H9 (cell line): ENCODE measurements around the gene CTIF. TPM values are rescaled to one million over a fixed set of nuclear protein-coding genes. Genes with fewer than 3 reads are reported as not detected.

Source experiments
- DNase-seq: peaks from one replicate; pipeline ENCODE4 v3.0.0-alpha.2; 2017
- H2AFZ ChIP-seq: one replicate; pipeline ENCODE4 v1.6.1; 2013; ENCODE audit warnings: mild to moderate bottlenecking, low read length, control low read depth, moderate library complexity
- H2AK5ac ChIP-seq: 2 replicates; pipeline ENCODE4 v1.6.1; 2013; ENCODE audit warnings: low read length, control low read depth, mixed read lengths; ENCODE audit not compliant: insufficient read length
- H2BK120ac ChIP-seq: one replicate; pipeline ENCODE4 v1.6.1; 2013; ENCODE audit warnings: low read depth, mild to moderate bottlenecking, low read length, control low read depth, inconsistent platforms; ENCODE audit not compliant: poor library complexity, severe bottlenecking
- H2BK12ac ChIP-seq: 2 replicates; pipeline ENCODE4 v1.6.1; 2013; ENCODE audit warnings: low read length, control low read depth, mixed read lengths, low read depth; ENCODE audit not compliant: insufficient read length
- H2BK15ac ChIP-seq: 2 replicates; pipeline ENCODE4 v1.6.1; 2013; ENCODE audit warnings: low read depth, low read length, control low read depth
- H2BK20ac ChIP-seq: one replicate; pipeline ENCODE4 v1.6.1; 2013; ENCODE audit warnings: low read depth, mild to moderate bottlenecking, low read length, control low read depth, inconsistent platforms; ENCODE audit not compliant: poor library complexity, severe bottlenecking
- H2BK5ac ChIP-seq: 2 replicates; pipeline ENCODE4 v1.6.1; 2013; ENCODE audit warnings: low read length, control low read depth, mixed read lengths; ENCODE audit not compliant: insufficient read length
- H3K14ac ChIP-seq: 2 replicates; pipeline ENCODE4 v1.6.1; 2013; ENCODE audit warnings: low read length, control low read depth; ENCODE audit not compliant: insufficient read depth
- H3K18ac ChIP-seq: 2 replicates; pipeline ENCODE4 v1.6.1; 2013; ENCODE audit warnings: low read depth, mild to moderate bottlenecking, mixed read lengths, low read length, control low read depth; ENCODE audit not compliant: insufficient read length
- H3K23ac ChIP-seq: 2 replicates; pipeline ENCODE4 v1.6.1; 2013; ENCODE audit warnings: low read length, control low read depth, mixed read lengths, low read depth; ENCODE audit not compliant: insufficient read length
- H3K23me2 ChIP-seq: 2 replicates; pipeline ENCODE4 v1.6.1; 2013; ENCODE audit warnings: low read depth, mild to moderate bottlenecking, mixed read lengths, low read length, control low read depth; ENCODE audit not compliant: insufficient read length, poor library complexity, severe bottlenecking
- H3K27ac ChIP-seq: 2 replicates; pipeline ENCODE4 v1.5.1; 2013; ENCODE audit warnings: low read length, control low read depth, mixed read lengths, low read depth; ENCODE audit not compliant: insufficient read length
- H3K27me3 ChIP-seq: 2 replicates; pipeline ENCODE4 v1.6.1; 2013; ENCODE audit warnings: low read length, control low read depth, inconsistent platforms; ENCODE audit not compliant: insufficient read depth
- H3K4ac ChIP-seq: 2 replicates; pipeline ENCODE4 v1.6.1; 2013; ENCODE audit warnings: low read depth, mild to moderate bottlenecking, control low read depth, inconsistent platforms, low read length, moderate library complexity
- H3K4me1 ChIP-seq: 2 replicates; pipeline ENCODE4 v1.6.1; 2013; ENCODE audit warnings: low read length, control low read depth, inconsistent platforms; ENCODE audit not compliant: insufficient read depth
- H3K4me2 ChIP-seq: 2 replicates; pipeline ENCODE4 v1.6.1; 2013; ENCODE audit warnings: low read length, control low read depth, mixed read lengths; ENCODE audit not compliant: insufficient read length, insufficient read depth
- H3K56ac ChIP-seq: 2 replicates; pipeline ENCODE4 v1.6.1; 2013; ENCODE audit warnings: low read depth, mild to moderate bottlenecking, mixed read lengths, low read length, control low read depth; ENCODE audit not compliant: insufficient read length
- H3K79me1 ChIP-seq: 2 replicates; pipeline ENCODE4 v1.6.1; 2013; ENCODE audit warnings: low read depth, mild to moderate bottlenecking, moderate library complexity, low read length, control low read depth, inconsistent platforms; ENCODE audit not compliant: insufficient read depth, poor library complexity, severe bottlenecking
- H3K79me2 ChIP-seq: 2 replicates; pipeline ENCODE4 v1.6.1; 2013; ENCODE audit warnings: low read length, control low read depth, inconsistent platforms; ENCODE audit not compliant: insufficient read depth
- H3K9ac ChIP-seq: 2 replicates; pipeline ENCODE4 v1.6.1; 2013; ENCODE audit warnings: low read length, control low read depth, mixed read lengths; ENCODE audit not compliant: insufficient read length; ENCODE audit errors: extremely low read depth
- H3K9me3 ChIP-seq: one replicate; pipeline ENCODE4 v1.6.1; 2013; ENCODE audit warnings: low read depth, low read length, inconsistent platforms; ENCODE audit not compliant: control insufficient read depth
- H3T11ph ChIP-seq: one replicate; pipeline ENCODE4 v1.6.1; 2013; ENCODE audit warnings: mild to moderate bottlenecking, low read length, control low read depth, inconsistent platforms
- H4K20me1 ChIP-seq: one replicate; pipeline ENCODE4 v1.6.1; 2013; ENCODE audit not compliant: control insufficient read depth, insufficient read length, insufficient read depth
- H4K5ac ChIP-seq: 2 replicates; pipeline ENCODE4 v1.6.1; 2013; ENCODE audit warnings: low read depth, mild to moderate bottlenecking, mixed read lengths, low read length, control low read depth; ENCODE audit not compliant: insufficient read length
- H4K8ac ChIP-seq: replicated peaks from 2 replicates; pipeline ENCODE4 v1.6.1; 2013; ENCODE audit warnings: low read length, control low read depth, mixed read lengths, low read depth; ENCODE audit not compliant: insufficient read length
- H4K91ac ChIP-seq: 2 replicates; pipeline ENCODE4 v1.6.1; 2013; ENCODE audit warnings: low read depth, mild to moderate bottlenecking, moderate library complexity, mixed read lengths, low read length, control low read depth; ENCODE audit not compliant: insufficient read length
- H3K27ac Mint-ChIP-seq, 3 experiments: 2 replicates in 2 of 3; 3 replicates in 1 of 3; pipeline ENCODE4 v1.8.0; 2020 to 2021; ENCODE audit warnings: mixed read lengths in 3 of 3, mild to moderate bottlenecking in 1 of 3, moderate library complexity in 1 of 3
- H3K27me3 Mint-ChIP-seq: 2 replicates; pipeline ENCODE4 v1.8.0; 2021; ENCODE audit warnings: low read depth, mild to moderate bottlenecking, moderate library complexity, mixed read lengths
- H3K36me3 Mint-ChIP-seq, 3 experiments: 2 replicates in 2 of 3; 3 replicates in 1 of 3; pipeline ENCODE4 v1.8.0; 2020 to 2021; ENCODE audit warnings: low read depth in 3 of 3, mixed read lengths in 3 of 3; ENCODE audit not compliant: insufficient read depth in 1 of 3
- H3K4me1 Mint-ChIP-seq, 2 experiments: 2 replicates each; pipeline ENCODE4 v1.8.0; 2020; ENCODE audit warnings: mixed read lengths in 2 of 2
- H3K4me3 Mint-ChIP-seq, 2 experiments: 2 replicates in 1 of 2; 3 replicates in 1 of 2; pipeline ENCODE4 v1.8.0; 2020 to 2021; ENCODE audit warnings: mild to moderate bottlenecking in 2 of 2, mixed read lengths in 2 of 2, moderate library complexity in 1 of 2
- H3K9me3 Mint-ChIP-seq, 2 experiments: 2 replicates in 1 of 2; 3 replicates in 1 of 2; pipeline ENCODE4 v1.8.0; 2020; ENCODE audit warnings: mild to moderate bottlenecking in 2 of 2, mixed read lengths in 2 of 2, moderate library complexity in 1 of 2
- whole genome bisulfite sequencing: extraction: QIAGEN DNeasy Blood & Tissue Kit; methylation state at CpG from one replicate; pipeline ENCODE4 v1.1.7; 2013; ENCODE audit warnings: missing lambda C conversion rate, low lambda C conversion rate, mixed read lengths; ENCODE audit not compliant: insufficient read length; ENCODE audit errors: extremely low coverage; 5-methylcytosine and 5-hydroxymethylcytosine counted together
- total RNA-seq: library from RNA; stranded (reverse); gene quantifications from 2 replicates; pipeline ENCODE4 v1.2.1, GENCODE V29; 2021
- TF ChIP-seq, protein P1 (sequence below): fragments of 200-600 bp; sonication (generic); conservative IDR thresholded peaks from 3 replicates; pipeline ENCODE4 v1.8.0; 2021; ENCODE audit warnings: antibody characterized with exemption, mild to moderate bottlenecking

Gene CTIF
- total RNA-seq, 1 experiment from 2014 or later: 15.8 TPM

DNA sequence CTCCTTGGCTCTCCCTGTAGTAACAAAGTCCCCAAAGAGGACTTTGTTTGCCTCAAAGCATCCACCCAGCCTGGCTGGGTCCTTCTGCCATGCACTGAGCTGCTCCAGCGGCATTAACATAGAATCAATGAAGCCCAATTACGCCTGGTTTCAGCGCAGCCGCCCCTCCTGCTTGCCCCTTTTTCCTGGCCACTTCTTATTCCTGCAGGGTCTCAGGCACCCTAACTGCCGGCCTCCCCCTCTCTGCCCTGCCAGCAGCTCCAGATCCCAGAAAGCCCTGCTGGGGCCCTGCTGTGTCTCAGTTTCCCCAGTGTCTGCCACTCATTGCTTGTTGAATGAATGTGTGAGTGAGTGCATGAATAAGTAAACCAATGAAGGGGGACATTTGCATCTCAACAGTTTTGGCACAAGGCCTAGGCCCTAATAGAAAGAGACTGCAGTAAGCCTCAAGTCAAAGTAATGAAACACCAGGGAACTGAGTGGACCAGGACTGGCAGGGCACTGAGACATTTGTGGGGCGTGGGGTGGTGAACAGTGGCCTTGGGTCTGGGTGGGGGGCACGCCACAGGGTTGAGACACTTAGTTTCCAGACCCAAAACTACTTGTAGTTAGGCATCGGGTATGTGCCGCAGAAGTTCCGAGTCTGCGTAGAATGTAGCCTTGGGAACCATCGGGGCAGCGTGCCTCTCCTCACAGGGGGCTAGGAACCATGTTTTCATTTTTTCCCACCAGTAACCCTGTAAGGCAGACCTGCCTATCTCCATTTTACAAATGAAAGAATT lies 351.3 kb downstream of the CTIF start:
- H3K56ac ChIP-seq: no peak overlapping the region
- no peak overlapping the region for H4K8ac ChIP-seq
- H3K23ac ChIP-seq: no peak overlapping the region
- peaks cover 0 to 3% of the 10 kb centered on the region in 2 experiments; a peak in 1 of 5 replicates for H3K9me3 Mint-ChIP-seq
- no peak overlapping the region for H2BK5ac ChIP-seq
- no peak overlapping the region for H2BK15ac ChIP-seq
- H3K36me3 Mint-ChIP-seq: no peaks in the 10 kb centered on the region
- no peak overlapping the region for H2BK120ac ChIP-seq
- no peak overlapping the region for H4K5ac ChIP-seq
- H3K14ac ChIP-seq: no peak overlapping the region
- H4K20me1 ChIP-seq: no peaks in the 10 kb centered on the region
- H3K27me3 Mint-ChIP-seq: no peaks in the 10 kb centered on the region; the same call in 1 of the 2 replicates
- peaks cover 3% of the 10 kb centered on the region; the same call in 1 of the 2 replicates for H3K4me1 ChIP-seq
- H3K4ac ChIP-seq: no peak overlapping the region
- H3K27ac ChIP-seq: no peak overlapping the region
- no peaks in the 10 kb centered on the region for H3K9me3 ChIP-seq
- no peak overlapping the region for H3K18ac ChIP-seq
- H3K27me3 ChIP-seq: no peaks in the 10 kb centered on the region
- no peak overlapping the region; a peak in 1 of 5 replicates for H3K4me3 Mint-ChIP-seq
- peak; percentile 31 for DNase-seq
- TF ChIP-seq, protein P1, sequence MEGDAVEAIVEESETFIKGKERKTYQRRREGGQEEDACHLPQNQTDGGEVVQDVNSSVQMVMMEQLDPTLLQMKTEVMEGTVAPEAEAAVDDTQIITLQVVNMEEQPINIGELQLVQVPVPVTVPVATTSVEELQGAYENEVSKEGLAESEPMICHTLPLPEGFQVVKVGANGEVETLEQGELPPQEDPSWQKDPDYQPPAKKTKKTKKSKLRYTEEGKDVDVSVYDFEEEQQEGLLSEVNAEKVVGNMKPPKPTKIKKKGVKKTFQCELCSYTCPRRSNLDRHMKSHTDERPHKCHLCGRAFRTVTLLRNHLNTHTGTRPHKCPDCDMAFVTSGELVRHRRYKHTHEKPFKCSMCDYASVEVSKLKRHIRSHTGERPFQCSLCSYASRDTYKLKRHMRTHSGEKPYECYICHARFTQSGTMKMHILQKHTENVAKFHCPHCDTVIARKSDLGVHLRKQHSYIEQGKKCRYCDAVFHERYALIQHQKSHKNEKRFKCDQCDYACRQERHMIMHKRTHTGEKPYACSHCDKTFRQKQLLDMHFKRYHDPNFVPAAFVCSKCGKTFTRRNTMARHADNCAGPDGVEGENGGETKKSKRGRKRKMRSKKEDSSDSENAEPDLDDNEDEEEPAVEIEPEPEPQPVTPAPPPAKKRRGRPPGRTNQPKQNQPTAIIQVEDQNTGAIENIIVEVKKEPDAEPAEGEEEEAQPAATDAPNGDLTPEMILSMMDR: no peak
- WGBS: no CpG with 5 or more reads among the region's 13 CpGs
- peak overlapping the region; percentile 25 to 75 (median 47); a peak in 2 of 7 replicates for H3K27ac Mint-ChIP-seq
- peaks cover 27 to 40% of the 10 kb centered on the region in 2 experiments for H3K4me1 Mint-ChIP-seq
- no peak overlapping the region for H3T11ph ChIP-seq
- H3K23me2 ChIP-seq: no peaks in the 10 kb centered on the region
- no peak overlapping the region for H2BK20ac ChIP-seq
- H4K91ac ChIP-seq: no peak overlapping the region
- no peak overlapping the region for H3K9ac ChIP-seq
- no peak overlapping the region for H3K4me2 ChIP-seq
- no peak overlapping the region for H2AK5ac ChIP-seq
- H2BK12ac ChIP-seq: no peak overlapping the region
- H3K79me1 ChIP-seq: no peaks in the 10 kb centered on the region
- no peaks in the 10 kb centered on the region for H3K79me2 ChIP-seq
- H2AFZ ChIP-seq: no peak overlapping the region
